DMS114 treated with DMSO at 0.1 percent for 48 hours (cell line): Measurements from ENCODE around the gene MEDAG.

Source experiments
- DNase-seq: peaks from one replicate; lab custom pipeline; 2025; ENCODE audit not compliant: unreplicated experiment; lab: John Stamatoyannopoulos, UW

The MEDAG gene

GRCh38 chr13:30905932-30906383 lies at the start of gene MEDAG:
Gene MEDAG (plus strand): TSS chr13:30906271. CDS start chr13:30906516, 245 bp downstream.
- DNase-seq: no peak

DNA sequence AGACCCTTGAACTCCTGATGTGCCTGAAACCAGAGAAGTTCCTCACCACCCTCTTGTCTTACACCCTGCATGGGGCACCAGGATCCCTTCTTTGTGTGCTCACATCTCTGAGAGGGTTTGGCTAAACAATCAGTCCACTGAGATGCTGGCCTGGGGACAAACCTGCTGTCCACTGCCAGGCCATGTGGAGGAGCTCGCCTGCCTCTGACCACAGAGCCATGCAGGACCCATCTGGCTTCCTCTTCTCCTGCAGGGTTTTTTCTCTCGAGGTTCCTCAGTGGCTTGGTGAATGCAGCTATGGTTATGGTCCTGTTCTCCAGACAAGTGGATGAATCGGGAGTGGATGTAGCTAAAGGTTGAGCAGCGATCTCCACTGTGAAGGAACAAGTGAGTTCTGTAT lies 49.1 kb upstream of the MEDAG start:
- DNase-seq: no peak

DNA sequence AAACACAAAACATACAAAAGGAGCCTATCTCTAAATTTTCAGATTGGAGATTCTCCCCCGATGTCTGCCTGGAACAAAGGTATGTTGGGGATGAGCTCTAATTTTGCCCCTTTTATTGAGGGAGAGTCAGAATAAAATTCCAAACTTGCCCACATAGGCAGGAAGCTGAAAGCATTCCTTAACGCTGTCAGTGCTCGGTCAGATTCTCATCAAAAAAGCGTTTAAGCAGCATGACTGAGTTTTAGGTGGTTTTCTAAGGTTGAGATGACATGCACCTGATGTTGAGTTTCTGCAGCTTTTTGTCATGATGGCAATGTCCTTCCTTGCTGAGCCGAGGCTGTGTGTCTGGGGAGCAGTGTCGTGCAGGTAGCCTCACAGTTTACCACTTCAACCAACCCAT lies 48.4 kb upstream of the MEDAG start:
- DNase-seq: no peak

DNA sequence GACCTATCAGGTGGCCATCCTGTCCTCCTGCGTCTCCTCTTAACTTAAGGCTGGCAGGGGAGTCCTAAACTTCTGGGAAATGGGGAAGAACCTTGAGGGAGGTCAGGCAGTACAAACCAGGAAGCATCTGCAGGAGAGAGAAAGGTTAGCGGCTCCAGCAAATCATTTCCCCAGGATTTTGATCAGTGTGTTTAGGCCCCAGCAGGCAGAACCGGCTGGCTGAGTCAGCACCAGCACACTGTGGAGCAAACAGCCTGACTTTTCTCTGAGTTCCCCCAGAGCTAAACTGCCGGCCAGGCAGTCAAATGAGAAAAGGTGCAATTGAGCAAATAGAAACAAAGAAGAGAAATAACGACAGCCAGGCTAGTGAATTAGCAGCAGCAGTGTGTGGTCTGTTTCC lies 46.7 kb upstream of the MEDAG start:
- no peak for DNase-seq

- DNase-seq: no peak
These were observed 44.9 kb upstream of the MEDAG start for GRCh38 chr13:30861163-30861562.

DNA sequence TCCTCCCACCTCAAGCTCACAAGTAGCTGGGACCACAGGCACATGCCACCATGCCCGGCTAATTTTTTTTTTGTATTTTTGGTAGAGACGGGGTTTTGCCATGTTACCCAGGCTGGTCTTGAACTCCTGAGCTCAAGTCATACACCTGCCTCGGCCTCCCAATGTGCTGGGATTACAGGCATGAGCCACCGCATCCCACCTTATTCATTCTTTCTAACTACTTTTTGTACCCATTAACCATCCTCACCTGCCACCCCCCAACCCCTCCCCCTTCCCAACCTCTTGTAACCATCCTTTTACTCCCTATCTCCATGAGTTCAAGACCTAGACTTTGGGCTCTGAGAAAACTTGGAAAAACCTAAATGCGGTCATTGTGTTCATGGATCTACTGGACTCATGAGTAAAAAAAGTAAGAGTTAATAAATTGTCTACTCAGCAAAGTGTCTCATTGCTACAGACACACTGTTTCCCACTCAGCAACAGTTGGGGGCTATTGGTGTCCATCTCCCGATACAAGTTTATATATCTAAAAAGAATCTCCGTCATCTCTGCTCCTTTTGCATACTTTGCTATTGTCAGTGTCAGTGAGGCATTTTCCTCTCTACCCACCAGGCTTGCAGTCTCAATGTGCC lies 44.1 kb upstream of the MEDAG start:
- no peak for DNase-seq

- no peak for DNase-seq
These were observed 43.4 kb upstream of the MEDAG start for GRCh38 chr13:30862707-30863106.

- DNase-seq: no peak
These were observed 42.8 kb upstream of the MEDAG start for GRCh38 chr13:30863231-30863630.

- DNase-seq: no peak
These were observed 42.3 kb upstream of the MEDAG start for GRCh38 chr13:30863796-30864195.

GRCh38 chr13:30864433-30865122 lies 41.5 kb upstream of the MEDAG start:
- no peak for DNase-seq

GRCh38 chr13:30865123-30866049 lies 40.7 kb upstream of the MEDAG start:
- DNase-seq: peak; percentile 17

- DNase-seq: no peak
These were observed 39.4 kb upstream of the MEDAG start for GRCh38 chr13:30866677-30867076.

DNA sequence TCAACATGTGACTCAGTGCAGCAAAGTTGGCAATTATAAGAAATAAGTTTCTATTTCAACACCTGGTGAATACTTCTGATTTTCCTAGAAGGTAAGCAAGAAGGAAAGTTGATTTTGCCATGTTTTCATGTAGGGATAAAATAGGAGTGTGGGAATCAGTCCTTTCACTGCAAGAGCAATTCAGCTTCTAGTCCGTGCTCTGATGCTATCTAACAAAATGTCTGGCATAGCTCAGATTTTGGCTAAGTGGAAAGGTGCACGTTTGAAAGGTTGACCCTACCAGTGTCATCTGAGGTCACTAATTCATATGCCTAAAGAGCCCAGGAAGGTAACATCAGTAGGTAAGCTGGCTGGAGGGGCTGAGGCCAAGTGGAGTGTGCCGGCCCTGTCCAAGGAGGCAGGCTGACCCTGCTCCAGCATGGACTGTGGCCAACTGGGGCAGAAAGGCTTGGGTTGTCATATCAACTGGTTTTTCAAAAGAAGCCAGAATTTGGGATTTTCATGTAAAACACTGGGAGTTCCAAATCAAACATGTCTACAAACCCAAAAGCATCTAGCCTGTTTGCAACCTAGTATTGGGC lies 38.9 kb upstream of the MEDAG start:
- no peak for DNase-seq

- DNase-seq: no peak
These were observed 37.1 kb upstream of the MEDAG start for GRCh38 chr13:30868799-30869470.

DNA sequence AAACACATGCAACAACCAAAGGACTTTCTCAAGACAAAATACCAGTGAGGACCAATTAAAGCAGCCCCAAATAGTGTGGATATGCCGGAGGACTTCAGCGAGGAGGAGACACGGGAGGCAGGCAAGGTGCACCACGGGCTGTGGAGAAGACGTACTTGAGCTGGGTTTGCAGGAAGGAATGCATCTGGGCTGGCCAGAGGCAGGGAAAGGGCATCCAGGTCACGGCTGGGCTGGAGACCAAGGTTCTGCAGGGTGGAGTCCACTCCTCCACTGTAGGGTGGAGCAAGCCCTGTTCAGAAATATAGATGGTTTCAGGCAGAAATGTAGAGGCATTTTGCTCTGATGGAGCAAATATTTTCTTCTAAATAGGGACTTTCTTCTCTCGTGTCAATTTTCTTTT lies 36.6 kb upstream of the MEDAG start:
- no peak for DNase-seq

DNA sequence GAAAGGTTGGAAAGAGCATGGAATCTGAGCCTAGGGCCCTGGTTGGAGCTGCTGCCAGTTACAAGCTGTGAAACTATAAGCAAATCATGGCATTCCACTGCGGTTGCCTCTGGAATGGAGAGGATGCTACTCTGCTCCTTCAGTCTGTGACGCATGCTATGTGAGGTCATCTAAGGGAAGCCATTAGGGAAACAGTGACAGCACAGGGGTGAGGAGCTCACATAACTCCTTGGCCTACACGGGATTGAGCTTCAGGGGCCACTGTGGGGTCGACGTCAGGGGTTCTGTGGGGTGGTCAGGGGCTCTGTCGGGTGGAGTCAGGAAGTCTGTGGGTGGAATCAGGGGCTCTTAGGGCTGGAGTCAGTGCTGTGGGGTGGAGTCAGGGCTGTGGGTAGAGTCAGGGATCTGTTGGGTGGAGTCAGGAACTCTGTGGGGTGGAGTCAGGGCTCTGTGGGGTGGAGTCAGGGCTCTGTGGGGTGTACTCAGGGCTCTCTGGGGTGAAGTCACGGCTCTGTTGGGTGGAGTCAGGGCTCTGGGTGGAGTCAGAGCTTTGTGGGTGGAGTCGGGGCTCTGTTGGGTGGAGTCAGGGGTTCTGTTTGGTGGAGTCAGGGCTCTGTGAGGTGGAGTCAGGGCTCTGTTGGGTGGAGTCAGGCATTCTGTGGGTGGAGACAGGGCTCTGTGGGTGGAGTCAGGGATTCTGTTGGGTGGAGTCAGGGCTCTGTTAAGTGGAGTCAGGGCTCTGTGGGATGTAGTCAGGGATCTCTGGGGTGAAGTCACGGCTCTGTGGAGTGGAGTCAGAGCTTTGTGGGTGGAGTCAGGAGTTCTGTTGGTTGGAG lies 35.8 kb upstream of the MEDAG start:
- DNase-seq: no peak

DNA sequence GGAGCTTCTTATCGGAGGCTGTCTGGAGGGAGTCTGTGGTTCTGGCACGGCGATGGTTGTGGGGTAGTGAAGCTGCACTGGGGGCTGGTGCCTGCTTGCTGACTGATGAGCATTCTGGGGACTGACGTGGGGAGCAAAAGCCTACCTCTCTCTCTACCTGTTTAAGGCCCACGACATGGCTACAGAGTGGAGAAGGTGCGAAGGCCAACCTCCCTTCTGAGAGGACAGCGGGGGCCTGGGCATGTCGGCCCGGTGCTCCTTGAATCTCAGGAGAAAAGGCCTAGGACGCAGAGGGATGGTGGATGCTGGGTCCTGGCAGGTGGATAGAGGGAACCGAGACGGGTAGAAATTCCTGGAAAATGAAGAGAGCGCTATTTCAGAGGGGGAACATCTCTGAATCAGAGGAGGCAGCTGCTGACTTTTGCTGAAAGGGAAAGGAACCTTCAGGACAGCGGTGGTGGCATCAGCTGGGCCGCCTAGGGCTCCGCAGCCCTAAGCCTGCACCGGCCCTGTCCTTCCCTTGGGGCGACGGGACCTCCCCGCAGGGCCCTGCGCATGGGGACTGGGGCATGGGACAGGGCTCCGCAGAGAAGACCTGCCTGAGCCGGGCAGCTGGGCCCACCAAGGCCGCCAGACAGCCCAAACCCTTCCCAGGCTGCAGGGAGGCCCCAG lies 35.0 kb upstream of the MEDAG start:
- no peak for DNase-seq

DNA sequence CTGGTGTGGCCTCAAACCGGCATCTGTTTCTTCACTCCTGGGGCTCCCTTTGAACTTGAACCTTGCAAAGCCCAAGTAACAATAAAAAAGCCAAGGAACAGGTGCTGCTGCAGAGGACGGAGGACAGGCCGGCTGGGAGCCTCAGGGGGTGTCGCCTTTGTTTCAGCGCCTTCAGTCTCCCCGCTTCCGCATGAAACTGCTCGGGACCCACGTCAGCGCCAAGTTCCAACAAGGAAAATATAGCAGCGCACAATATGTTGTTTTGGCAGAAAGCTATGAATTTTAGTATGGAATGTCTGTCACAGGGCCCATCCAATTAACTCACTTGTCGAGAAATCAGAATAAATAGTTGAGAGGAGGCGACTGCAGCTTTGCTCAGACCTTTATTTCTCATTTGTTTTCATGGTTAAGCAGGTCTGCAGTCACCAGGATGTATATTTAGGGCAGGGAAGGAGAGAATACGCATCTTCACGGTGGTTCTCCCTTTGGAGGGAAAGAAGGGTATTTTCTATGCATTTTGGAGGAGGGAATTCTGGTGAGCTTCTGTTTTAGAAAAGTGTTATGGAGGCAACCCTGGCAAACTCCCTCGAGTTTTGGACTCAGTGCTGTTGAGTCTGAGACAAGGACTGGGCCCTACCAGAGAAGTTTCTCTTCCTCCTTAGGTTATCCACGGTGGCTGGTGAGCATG lies 34.3 kb upstream of the MEDAG start:
- DNase-seq: no peak

- no peak for DNase-seq
These were observed 33.8 kb upstream of the MEDAG start for GRCh38 chr13:30872276-30872594.
